H1 (cell line): ENCODE measurements around the gene MED29. TPM values are rescaled to one million over a fixed set of nuclear protein-coding genes. Genes with fewer than 3 reads are reported as not detected.
"Not testable (repeated sequence)": the region's sequence is repeated elsewhere in the genome, so short reads cannot be mapped to it uniquely, and the experiment has no call there.

Experiments
- CTCF ChIA-PET: fragments of 300-600 bp; sonication (Branson Sonifier 250); formaldehyde crosslinking; loops from one replicate; lab custom pipeline; 2021; ENCODE audit not compliant: partially characterized antibody; lab: Charles Lee
- POLR2A ChIA-PET: fragments of 300-600 bp; sonication (Branson Sonifier 250); formaldehyde crosslinking; loops from one replicate; lab custom pipeline; 2021; ENCODE audit warnings: inconsistent platforms; ENCODE audit not compliant: partially characterized antibody; lab: Charles Lee
- DNase-seq, 2 experiments: peaks; one replicate each; pipeline versions ENCODE4 v3.0.0 to v3.0.0-alpha.2; 2010 to 2022; ENCODE audit warnings: low spot score in 2 of 2, low read depth in 1 of 2, mixed read lengths in 1 of 2
- FAIRE-seq: peaks from 2 replicates; lab custom pipeline; 2011; peaks lifted over from hg19 to GRCh38; lab: Jason Lieb, UNC
- H2AFZ ChIP-seq: 2 replicates; pipeline ENCODE4 v1.8.1; 2012; ENCODE audit warnings: low read length, inconsistent platforms
- H2AK5ac ChIP-seq: 2 replicates; pipeline ENCODE4 v1.6.1; 2013; ENCODE audit warnings: low read depth, low read length
- H2BK120ac ChIP-seq: replicated peaks from 2 replicates; pipeline ENCODE3; 2013; ENCODE audit warnings: low read depth, low read length, inconsistent platforms
- H2BK12ac ChIP-seq: 2 replicates; pipeline ENCODE4 v1.6.1; 2013; ENCODE audit warnings: low read depth, low read length
- H2BK15ac ChIP-seq: 2 replicates; pipeline ENCODE4 v1.6.1; 2013; ENCODE audit warnings: low read length
- H2BK20ac ChIP-seq: 2 replicates; pipeline ENCODE4 v1.6.1; 2013; ENCODE audit warnings: low read length
- H2BK5ac ChIP-seq: 2 replicates; pipeline ENCODE4 v1.6.1; 2013; ENCODE audit warnings: low read depth, low read length
- H3K14ac ChIP-seq: 2 replicates; pipeline ENCODE4 v1.6.1; 2013; ENCODE audit warnings: inconsistent platforms; ENCODE audit not compliant: insufficient read length
- H3K18ac ChIP-seq: 2 replicates; pipeline ENCODE4 v1.6.1; 2013; ENCODE audit warnings: low read length; ENCODE audit errors: extremely low read depth
- H3K23ac ChIP-seq: 2 replicates; pipeline ENCODE4 v1.6.1; 2013; ENCODE audit warnings: inconsistent platforms; ENCODE audit not compliant: insufficient read length
- H3K23me2 ChIP-seq: 2 replicates; pipeline ENCODE4 v1.6.1; 2013; ENCODE audit warnings: low read depth, low read length
- H3K27ac ChIP-seq: 2 replicates; pipeline ENCODE4 v1.6.1; 2011; ENCODE audit warnings: low read depth, low read length, inconsistent platforms
- H3K27me3 ChIP-seq, 4 experiments: replicated peaks in 1 of 4; 1 replicate in 1 of 4; 2 replicates in 3 of 4; pipeline versions ENCODE4 v1.6.1 to v1.8.1; 2011 to 2013; ENCODE audit warnings: low read length in 3 of 4, mild to moderate bottlenecking in 3 of 4, inconsistent platforms in 2 of 4, mixed read lengths in 2 of 4, moderate library complexity in 1 of 4; ENCODE audit not compliant: control insufficient read depth in 3 of 4, insufficient read depth in 3 of 4; ENCODE audit errors: extremely low read depth in 1 of 4
- H3K36me3 ChIP-seq, 4 experiments: 2 replicates each; pipeline versions ENCODE4 v1.6.1 to v1.8.1; 2011 to 2013; ENCODE audit warnings: mild to moderate bottlenecking in 4 of 4, low read length in 3 of 4, moderate library complexity in 2 of 4, control low read depth in 1 of 4, inconsistent platforms in 1 of 4; ENCODE audit not compliant: insufficient read depth in 4 of 4, control insufficient read depth in 2 of 4
- H3K4ac ChIP-seq: replicated peaks from 2 replicates; pipeline ENCODE3; 2013; ENCODE audit warnings: low read length, low read depth, mixed read lengths, inconsistent platforms; ENCODE audit not compliant: insufficient read length
- H3K4me1 ChIP-seq, 4 experiments: replicated peaks in 1 of 4; 1 replicate in 1 of 4; 2 replicates in 3 of 4; pipeline versions ENCODE4 v1.6.1 to v1.8.1; 2011 to 2013; ENCODE audit warnings: low read length in 3 of 4, inconsistent platforms in 2 of 4, mixed read lengths in 1 of 4; ENCODE audit not compliant: insufficient read depth in 4 of 4, control insufficient read depth in 3 of 4
- H3K4me2 ChIP-seq, 2 experiments: 2 replicates each; pipeline versions ENCODE4 v1.6.1 to v1.8.1; 2011 to 2013; ENCODE audit warnings: low read depth in 2 of 2, low read length in 2 of 2, control low read depth in 1 of 2, inconsistent platforms in 1 of 2, mild to moderate bottlenecking in 1 of 2; ENCODE audit not compliant: insufficient read depth in 1 of 2
- H3K4me3 ChIP-seq, 4 experiments: fragments of 200-600, 300-600 bp in 1 of 4; sonication (generic), shearing (Covaris generic), sonication (Bioruptor Twin) in 1 of 4; 2 replicates each; pipeline versions ENCODE4 v1.5.1 to v1.8.1; 2011 to 2016; ENCODE audit warnings: low read length in 4 of 4, low read depth in 3 of 4, control low read depth in 2 of 4, inconsistent platforms in 2 of 4, mild to moderate bottlenecking in 2 of 4, mixed read lengths in 1 of 4, moderate library complexity in 1 of 4; ENCODE audit not compliant: insufficient read depth in 2 of 4; ENCODE audit errors: extremely low read depth in 1 of 4
- H3K56ac ChIP-seq: replicated peaks from 2 replicates; pipeline ENCODE3; 2013; ENCODE audit warnings: low read depth, mild to moderate bottlenecking, mixed read lengths, low read length, inconsistent platforms; ENCODE audit not compliant: insufficient read length
- H3K79me1 ChIP-seq: 2 replicates; pipeline ENCODE4 v1.6.1; 2013; ENCODE audit warnings: low read depth, low read length, control low read depth
- H3K79me2 ChIP-seq, 2 experiments: 2 replicates each; pipeline versions ENCODE4 v1.6.1 to v1.8.1; 2012 to 2013; ENCODE audit warnings: low read length in 2 of 2, mild to moderate bottlenecking in 2 of 2, inconsistent platforms in 1 of 2; ENCODE audit not compliant: insufficient read depth in 2 of 2, control insufficient read depth in 1 of 2
- H3K9ac ChIP-seq, 4 experiments: replicated peaks in 1 of 4; 1 replicate in 1 of 4; 2 replicates in 3 of 4; pipeline versions ENCODE4 v1.6.1 to v1.8.1; 2011 to 2013; ENCODE audit warnings: low read depth in 3 of 4, low read length in 3 of 4, control low read depth in 2 of 4, mild to moderate bottlenecking in 2 of 4, moderate library complexity in 2 of 4, inconsistent platforms in 1 of 4; ENCODE audit errors: extremely low read depth in 1 of 4
- H3K9me3 ChIP-seq, 2 experiments: 2 replicates each; pipeline versions ENCODE4 v1.6.1 to v1.8.1; 2012 to 2013; ENCODE audit warnings: mild to moderate bottlenecking in 2 of 2, moderate library complexity in 2 of 2, control low read depth in 1 of 2, inconsistent platforms in 1 of 2, low read depth in 1 of 2, low read length in 1 of 2, mixed read lengths in 1 of 2; ENCODE audit not compliant: insufficient read depth in 2 of 2
- H4K20me1 ChIP-seq, 2 experiments: replicated peaks in 1 of 2; 2 replicates each; pipeline versions ENCODE3 to v1.8.1; 2011 to 2013; ENCODE audit warnings: inconsistent platforms in 2 of 2, low read length in 2 of 2, mild to moderate bottlenecking in 1 of 2; ENCODE audit not compliant: insufficient read depth in 2 of 2, control insufficient read depth in 1 of 2
- H4K5ac ChIP-seq: 2 replicates; pipeline ENCODE4 v1.6.1; 2013; ENCODE audit warnings: low read length, low read depth, mixed read lengths, inconsistent platforms; ENCODE audit not compliant: insufficient read length
- H4K8ac ChIP-seq: 2 replicates; pipeline ENCODE4 v1.8.0; 2013; ENCODE audit warnings: mild to moderate bottlenecking, moderate library complexity, low read length, inconsistent platforms; ENCODE audit not compliant: insufficient read depth; ENCODE audit errors: extremely low read depth
- H4K91ac ChIP-seq: replicated peaks from 2 replicates; pipeline ENCODE3; 2013; ENCODE audit warnings: low read length, mixed read lengths, inconsistent platforms; ENCODE audit not compliant: insufficient read length
- TAF1 ChIP-seq: IDR thresholded peaks from 2 replicates; pipeline ENCODE4 v1.6.1; 2011; ENCODE audit warnings: mild to moderate bottlenecking, low read depth, low read length
- WGBS, 2 experiments: shearing (Covaris generic) in 1 of 2; methylation state at CpG; one replicate each; pipeline versions ENCODE4 v1.1.6 to v1.1.7; 2013 to 2015; ENCODE audit warnings: low lambda C conversion rate in 2 of 2, mixed read lengths in 2 of 2, inconsistent platforms in 1 of 2, low coverage in 1 of 2, missing lambda C conversion rate in 1 of 2; ENCODE audit not compliant: insufficient replicate concordance in 2 of 2, insufficient coverage in 1 of 2, insufficient read length in 1 of 2; ENCODE audit errors: extremely low coverage in 1 of 2, missing lambda C conversion rate in 1 of 2; 5-methylcytosine and 5-hydroxymethylcytosine counted together
- polyA plus RNA-seq, 7 experiments: library from polyadenylated mRNA; depleted of rRNA in 3 of 7; stranded (reverse) in 5 of 7; unstranded in 2 of 7; fragments of >200 nt in 5 of 7; fragments of 200-250 nt in 2 of 7; gene quantifications; 1 replicate in 5 of 7; 2 replicates in 1 of 7; 4 replicates in 1 of 7; pipeline versions ENCODE4 v1.2.1 to v1.2.3, GENCODE V29; 2011 to 2013; ENCODE audit warnings: missing spikeins in 2 of 7, mixed read lengths in 2 of 7
- total RNA-seq: library from RNA; stranded (reverse); fragmentation: NEBNext Ultra II Directional; extraction: Animal tissue kit (Norgen Biotek cat#: 25700); gene quantifications from 2 replicates; pipeline ENCODE4 v1.2.1, GENCODE V29; 2021

Gene MED29
- total and polyA plus RNA-seq, 2 of the 8 experiments (the other 6 are each of a cell fraction or from before 2014, with no cell fraction given) = 31.1 to 52.5 TPM

DNA sequence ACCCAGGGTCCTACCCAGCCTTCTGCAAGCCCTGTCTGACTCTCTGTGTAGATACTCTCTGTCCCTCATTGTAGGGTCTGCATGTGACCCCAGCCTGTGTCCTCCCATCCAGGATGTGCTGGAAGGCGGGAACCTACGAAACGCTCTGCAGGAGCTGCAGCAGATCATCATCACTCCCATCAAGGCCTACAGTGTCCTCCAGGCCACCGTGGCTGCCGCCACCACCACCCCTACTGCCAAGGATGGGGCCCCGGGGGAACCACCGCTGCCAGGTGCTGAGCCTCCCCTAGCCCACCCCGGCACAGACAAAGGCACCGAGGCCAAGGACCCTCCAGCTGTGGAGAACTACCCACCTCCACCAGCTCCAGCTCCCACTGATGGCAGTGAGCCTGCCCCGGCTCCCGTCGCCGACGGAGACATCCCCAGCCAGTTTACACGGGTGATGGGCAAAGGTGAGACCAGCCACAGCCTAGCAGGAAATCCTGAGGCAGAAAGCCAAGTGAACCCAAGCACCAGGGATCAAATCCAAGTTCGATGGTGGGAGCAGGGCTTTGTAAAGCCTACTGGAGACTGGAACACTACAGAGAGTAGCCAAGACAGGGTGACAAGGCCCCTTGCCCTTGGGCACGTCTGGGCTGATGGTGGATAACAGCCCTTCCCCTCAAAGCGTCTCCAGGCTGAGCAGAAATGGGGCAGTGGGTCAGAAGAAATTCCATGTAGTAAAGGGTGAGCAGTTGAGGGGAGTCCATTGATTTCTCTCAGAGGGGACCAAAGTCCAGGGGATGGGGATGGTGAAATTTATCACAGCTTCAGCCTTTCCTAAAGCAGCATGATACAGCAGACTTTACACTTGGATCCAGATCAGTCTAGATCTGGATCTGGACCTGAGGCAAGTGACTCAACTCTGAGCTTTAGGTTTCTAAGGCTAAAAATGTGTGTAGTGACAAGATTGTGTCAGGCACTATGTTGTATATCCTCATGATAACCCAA is 13.5 kb upstream of the MED29 start (continued):
- TF ChIP-seq TAF1 = no peak

DNA sequence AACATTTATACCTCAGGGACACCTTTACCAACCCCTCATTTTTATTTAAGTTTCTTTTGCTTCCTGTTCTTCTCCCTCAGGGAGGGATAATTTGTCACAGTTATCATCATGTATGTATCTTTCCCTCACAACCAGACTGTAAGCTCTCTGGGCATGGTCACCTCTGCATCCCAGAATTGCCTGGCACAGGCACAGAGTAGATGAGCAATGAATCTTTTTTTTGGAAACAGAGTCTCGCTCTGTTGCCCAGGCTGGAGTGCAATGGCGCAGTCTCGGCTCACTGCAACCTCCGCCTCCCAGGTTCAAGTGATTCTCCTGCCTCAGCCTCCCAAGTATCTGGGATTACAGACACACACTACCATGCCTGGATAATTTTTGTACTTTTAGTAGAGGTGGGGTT is 11.8 kb upstream of the MED29 start:
- H3K4me3 ChIP-seq, H2BK12ac ChIP-seq, H2BK120ac ChIP-seq, CTCF ChIA-PET, H2BK15ac ChIP-seq, H3K79me1 ChIP-seq, H3K4ac ChIP-seq, H3K9ac ChIP-seq, H3K23me2 ChIP-seq, H3K56ac ChIP-seq, H3K14ac ChIP-seq, H3K9me3 ChIP-seq, H3K79me2 ChIP-seq, H2BK5ac ChIP-seq, H3K4me2 ChIP-seq, H4K5ac ChIP-seq, DNase-seq, H3K18ac ChIP-seq, H3K4me1 ChIP-seq, H2AFZ ChIP-seq, H3K23ac ChIP-seq, H4K8ac ChIP-seq, FAIRE-seq, H2BK20ac ChIP-seq, H2AK5ac ChIP-seq, H4K20me1 ChIP-seq, H3K27ac ChIP-seq, H4K91ac ChIP-seq, H3K27me3 ChIP-seq: not testable (repeated sequence)
- H3K36me3 ChIP-seq = peaks cover 44 to 86% (median 69%) of the 10 kb centered on the region in 4 experiments
- whole genome bisulfite sequencing, 2 experiments = 95% methylated on average over 3 of the region's 4 CpGs; no CpG with 5 or more reads in 1 of the 2 experiments
- POLR2A ChIA-PET = interaction anchor here (1.6 to 4.3 kb wide), 2 partner anchors 12 to 32 kb away, joined by 4 to 20 read pairs; partner anchors contain the start of genes MED29, PAF1 and PLEKHG2
